GM19455 (cell line): ENCODE results near the gene SLC35F6.

Experiments
- ATAC-seq: cut with Tn5 transposase; IDR thresholded peaks from one replicate; pipeline ENCODE4 v1.9.1; 2021; ENCODE audit not compliant: unreplicated experiment

SLC35F6 gene

GRCh38 chr2:26764078-26764887 is at the start of gene SLC35F6:
TSS of gene SLC35F6 (plus strand) at chr2:26764284. CDS start at chr2:26764350, 66 bp downstream.
- peak; percentile 84 for ATAC-seq

GRCh38 chr2:26715528-26716270 is 48.4 kb upstream of the SLC35F6 start:
- ATAC-seq, result no peak

DNA sequence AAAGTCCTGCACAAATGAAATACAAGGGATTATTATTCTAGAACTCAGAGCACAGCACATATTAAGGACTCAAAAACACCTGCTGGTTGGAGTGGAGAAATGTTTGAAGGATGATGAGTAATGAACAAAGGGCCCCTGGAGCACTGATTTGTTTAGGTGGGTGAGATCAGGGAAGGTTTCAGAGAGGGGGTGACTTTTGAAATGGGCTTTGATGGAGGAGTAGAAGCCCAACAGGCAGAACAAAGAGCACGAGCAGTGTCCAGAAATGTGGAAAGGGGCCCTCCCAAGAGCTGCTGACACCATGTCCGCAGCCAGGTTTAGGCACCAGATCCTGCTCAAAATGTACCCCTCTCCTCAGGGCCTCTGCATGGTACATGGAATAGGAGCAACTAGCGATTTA is 47.7 kb upstream of the SLC35F6 start:
- no peak for ATAC-seq

DNA sequence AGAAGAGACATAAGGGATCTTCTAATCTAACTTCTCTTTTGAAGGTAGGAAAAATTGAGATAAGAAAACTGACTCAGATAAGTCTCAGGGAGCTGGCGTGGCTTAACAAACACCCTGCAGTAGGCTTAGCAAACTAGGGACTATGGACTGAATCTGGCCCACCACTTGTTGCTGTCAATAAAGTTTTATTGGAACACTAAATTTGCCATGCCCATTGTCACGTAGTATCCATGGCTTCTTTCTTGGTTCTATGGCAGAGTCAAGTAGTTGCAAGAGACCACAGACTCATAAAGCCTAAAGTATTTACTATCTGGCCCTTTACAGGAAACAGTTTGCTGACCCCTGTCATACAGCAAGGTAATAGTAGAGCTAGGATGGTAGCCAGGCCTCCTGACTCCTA is 47.3 kb upstream of the SLC35F6 start:
- ATAC-seq, result no peak

GRCh38 chr2:26717362-26717761 is 46.7 kb upstream of the SLC35F6 start:
- ATAC-seq, result no peak

- no peak for ATAC-seq
These were observed 45.0 kb upstream of the SLC35F6 start for GRCh38 chr2:26718949-26719686.

DNA sequence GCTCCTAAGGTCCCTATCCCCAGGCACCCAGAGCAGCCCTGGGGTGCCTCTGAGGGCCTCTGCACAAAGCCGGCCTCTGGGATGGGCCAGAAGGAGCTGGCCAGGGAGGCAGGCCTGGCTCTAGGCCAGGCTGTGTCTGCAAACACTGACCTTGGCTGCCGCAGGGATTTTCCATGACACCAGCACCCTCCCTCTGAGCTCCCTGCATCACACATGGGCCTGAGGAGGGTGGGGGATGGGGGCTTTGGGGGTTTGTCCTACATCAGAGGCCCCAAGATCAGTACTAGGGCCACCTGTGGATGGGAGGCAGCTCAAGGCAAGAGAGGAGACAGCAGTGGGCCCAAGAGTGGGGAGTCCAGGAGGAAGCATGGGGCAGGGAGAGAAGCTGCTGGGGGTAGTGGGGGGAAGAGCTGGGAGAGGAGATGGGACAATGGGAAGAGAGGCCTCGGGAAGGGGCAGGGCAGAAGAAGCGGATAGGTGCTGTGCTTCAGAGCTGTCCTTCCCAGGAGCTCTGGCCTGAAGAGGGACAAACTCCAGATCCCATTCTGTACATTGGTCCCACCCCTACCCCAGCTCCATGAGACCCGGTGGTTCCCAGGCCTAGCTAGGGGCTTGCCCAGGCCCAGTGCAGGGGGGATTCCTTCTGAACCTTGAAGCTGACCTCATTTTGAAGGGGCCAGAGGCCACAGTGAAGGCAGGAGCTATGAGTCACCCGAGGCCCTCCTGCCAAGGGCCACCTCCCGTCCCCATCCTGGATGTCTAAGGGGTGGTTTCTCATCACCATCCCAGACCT is 43.6 kb upstream of the SLC35F6 start:
- ATAC-seq, result no peak

DNA sequence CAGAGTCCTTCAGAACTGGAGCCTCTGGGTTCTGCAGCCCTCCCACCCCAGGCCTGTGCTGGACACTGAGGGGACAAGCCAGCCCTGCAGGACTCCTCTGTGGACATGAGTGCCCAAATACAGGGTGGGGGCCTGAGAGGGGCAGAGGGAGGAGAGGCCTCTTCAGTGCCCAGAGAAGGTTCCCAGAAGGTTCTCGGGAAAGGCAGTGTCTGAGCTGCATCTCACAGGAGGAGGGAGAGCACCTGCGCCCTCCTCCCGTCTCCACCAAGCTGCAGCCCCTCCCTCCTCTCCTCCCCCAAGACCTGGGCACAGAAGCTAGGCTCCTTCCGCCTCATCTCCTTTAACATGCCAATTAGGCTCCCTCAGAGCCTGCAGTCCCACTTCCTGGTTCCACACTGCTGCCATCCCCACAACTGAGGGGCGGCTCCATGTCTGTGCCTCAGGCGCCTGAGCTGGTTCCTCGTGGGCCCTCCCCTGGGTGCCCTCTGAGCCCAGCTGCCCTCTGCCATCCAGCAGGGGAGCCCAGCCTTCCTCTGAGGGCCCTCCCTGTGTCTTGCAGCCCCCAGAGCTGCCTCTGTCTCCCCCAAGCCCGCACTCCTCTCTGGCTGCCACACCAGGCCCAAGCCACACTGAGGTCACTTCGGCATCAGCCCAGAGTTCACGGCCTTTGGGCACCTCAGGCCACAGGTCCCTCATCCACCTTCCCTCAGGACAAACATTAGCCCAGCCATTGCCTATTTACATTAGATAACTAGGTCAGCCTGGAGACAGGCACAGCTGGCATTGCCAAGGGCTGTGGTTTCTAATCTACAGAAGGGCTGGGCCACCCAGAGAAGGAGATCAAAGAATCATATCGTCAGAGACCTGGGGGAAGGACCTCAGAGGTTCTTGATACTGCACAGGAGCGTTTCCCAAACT is 42.7 kb upstream of the SLC35F6 start:
- no peak for ATAC-seq

- ATAC-seq, result no peak
These were observed 41.8 kb upstream of the SLC35F6 start for GRCh38 chr2:26722328-26722727.

DNA sequence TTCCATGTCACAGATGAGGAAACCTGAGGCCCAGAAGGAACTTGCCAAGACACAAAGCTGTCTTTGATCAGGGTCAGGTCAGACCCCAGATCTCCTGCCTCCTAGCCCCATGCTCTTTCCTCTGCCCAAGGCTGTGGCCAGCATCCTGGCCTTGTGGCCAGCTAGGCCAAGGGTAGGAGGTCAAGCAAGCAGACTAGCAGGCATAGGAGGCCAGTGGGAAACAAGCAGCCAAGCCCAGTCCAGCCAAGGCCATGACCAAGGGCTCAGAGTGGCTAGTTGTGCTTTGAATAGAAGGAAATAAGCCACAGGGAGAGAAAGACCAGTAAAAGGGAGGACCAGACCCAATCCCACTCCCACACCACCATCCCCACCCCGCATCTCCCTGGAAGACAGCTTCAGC is 41.2 kb upstream of the SLC35F6 start:
- ATAC-seq, result no peak

DNA sequence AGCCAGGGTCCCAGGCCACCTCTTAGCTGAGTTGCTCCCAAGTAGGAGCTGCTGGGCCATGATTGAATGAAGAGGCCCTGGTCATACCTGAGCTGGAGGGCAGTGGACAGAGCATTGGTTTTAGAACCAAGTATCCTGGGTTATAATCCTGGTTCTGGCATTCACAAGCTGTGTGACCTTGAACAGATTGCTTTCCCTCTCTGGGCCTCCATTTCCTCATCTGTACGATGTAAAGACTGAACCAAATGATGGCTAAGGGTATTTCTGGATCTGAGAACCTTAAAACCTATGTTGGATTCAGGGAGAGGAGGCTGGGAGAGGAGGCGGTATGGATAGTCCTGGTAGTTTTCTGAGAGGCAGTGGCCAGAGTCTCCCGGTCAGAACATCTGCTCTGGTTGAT is 40.6 kb upstream of the SLC35F6 start:
- ATAC-seq, result no peak

GRCh38 chr2:26723991-26724750 is 39.9 kb upstream of the SLC35F6 start:
- no peak for ATAC-seq

- ATAC-seq, result no peak
These were observed 39.1 kb upstream of the SLC35F6 start for GRCh38 chr2:26724784-26725520.

GRCh38 chr2:26725521-26725820 is 38.6 kb upstream of the SLC35F6 start:
- ATAC-seq, result no peak

DNA sequence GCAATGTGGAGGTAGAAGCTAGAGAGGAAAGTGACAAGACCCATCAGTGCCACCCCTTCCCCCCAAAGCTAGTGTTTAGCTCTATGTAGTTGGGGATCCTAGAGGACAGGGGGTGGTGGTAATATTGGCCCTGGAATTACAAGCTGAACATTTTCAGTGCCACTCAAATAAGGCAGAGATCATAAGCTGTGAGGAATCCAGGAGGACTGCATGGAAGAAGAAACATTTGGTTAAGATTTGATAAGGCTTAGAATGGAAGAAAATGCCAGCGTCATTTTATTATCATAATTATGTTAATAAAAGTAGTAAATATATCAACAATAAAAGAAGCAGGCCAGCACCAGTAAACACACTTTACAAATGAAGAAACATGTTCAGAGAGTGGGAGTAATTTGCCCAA is 37.9 kb upstream of the SLC35F6 start:
- no peak for ATAC-seq

GRCh38 chr2:26727641-26728561 is 36.2 kb upstream of the SLC35F6 start:
- ATAC-seq, result no peak

GRCh38 chr2:26729311-26729710 is 34.8 kb upstream of the SLC35F6 start:
- no peak for ATAC-seq
